Globus pallidus (tissue), 1 donor: Measurements from ENCODE around the gene TPX2.
"Not testable (repeated sequence)": the region's sequence is repeated elsewhere in the genome, so short reads cannot be mapped to it uniquely, and the experiment has no call there.

ENCODE experiments used
- DNase-seq: peaks from one replicate; pipeline ENCODE4 v3.0.0-alpha.2; 2015; ENCODE audit warnings: low spot score

Gene TPX2

GRCh38 chr20:31719644-31720485 is 19.2 kb upstream of the TPX2 start:
- peak; percentile 77 for DNase-seq

DNA sequence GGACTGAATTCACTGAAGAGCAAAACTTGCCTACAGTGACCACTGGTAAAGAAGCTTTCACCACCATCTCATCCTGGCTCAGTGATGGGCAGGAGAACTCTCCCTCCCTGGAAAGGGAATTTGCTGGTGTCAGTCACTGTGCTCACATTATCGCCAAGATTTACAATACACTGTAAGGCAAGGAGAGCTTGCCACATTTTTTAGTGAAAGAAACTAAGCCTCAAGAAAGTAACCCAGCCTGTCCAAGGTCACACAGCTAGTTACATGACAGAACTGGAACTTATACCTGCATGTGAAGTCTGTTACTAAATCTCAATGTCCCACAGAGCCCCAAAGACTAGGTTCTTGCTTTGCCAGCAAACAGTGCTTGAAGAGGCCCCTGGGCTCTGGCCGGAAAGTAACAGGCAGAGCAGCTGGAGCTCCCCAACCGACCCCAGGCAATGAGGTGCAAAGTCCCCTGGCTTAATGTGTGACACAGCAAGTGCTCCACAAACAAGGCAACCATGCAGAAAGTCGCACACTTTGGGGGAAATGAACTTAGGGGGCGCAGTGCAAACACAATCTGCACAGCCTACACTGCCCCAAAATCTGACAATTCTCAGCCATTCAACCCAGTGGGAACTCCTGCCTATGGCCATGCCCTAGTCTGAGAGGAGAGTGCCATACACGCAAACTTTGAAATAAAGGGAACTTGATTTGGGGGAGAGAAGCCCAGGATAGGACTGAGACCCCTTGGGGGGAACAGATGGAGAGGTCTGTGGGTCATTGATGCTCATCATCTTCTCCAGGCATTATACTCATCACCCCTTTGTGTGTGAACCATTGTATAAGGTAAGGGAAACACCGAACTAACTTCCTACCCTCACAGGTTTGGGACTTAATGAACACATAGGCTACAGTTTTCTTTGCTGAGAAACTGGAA is 18.3 kb upstream of the TPX2 start:
- peak; percentile 59 for DNase-seq

DNA sequence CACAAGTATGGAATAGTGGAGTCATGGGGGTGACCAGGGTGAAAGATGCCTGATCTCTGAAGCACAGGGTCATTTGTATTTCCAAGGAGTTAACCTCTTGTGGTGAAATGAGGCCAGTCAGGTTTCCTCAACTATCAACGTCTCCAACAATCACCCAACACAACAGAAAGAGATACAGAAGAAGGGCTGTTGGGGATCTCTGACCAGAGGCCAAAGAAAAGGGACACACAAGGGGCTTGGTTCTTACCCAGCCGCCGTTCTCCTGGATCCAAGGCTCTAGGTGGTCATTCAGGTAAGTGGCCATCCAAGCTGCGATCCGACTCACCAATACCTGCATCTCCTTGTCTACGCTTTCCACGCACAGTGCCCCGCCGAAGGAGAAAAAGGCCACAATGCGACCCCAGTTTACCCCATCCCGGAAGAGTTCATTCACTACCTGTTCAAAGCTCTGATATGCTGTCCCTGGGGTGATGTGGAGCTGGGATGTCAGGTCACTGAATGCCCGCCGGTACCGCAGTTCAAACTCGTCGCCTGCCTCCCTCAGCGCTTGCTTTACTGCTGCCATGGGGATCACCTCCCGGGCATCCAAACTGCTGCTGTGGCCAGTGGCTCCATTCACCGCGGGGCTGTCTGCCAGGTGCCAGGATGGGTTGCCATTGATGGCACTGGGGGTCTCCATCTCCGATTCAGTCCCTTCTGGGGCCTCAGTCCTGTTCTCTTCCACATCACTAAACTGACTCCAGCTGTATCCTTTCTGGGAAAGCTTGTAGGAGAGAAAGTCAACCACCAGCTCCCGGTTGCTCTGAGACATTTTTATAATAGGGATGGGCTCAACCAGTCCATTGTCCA is 17.5 kb upstream of the TPX2 start:
- no peak for DNase-seq

DNA sequence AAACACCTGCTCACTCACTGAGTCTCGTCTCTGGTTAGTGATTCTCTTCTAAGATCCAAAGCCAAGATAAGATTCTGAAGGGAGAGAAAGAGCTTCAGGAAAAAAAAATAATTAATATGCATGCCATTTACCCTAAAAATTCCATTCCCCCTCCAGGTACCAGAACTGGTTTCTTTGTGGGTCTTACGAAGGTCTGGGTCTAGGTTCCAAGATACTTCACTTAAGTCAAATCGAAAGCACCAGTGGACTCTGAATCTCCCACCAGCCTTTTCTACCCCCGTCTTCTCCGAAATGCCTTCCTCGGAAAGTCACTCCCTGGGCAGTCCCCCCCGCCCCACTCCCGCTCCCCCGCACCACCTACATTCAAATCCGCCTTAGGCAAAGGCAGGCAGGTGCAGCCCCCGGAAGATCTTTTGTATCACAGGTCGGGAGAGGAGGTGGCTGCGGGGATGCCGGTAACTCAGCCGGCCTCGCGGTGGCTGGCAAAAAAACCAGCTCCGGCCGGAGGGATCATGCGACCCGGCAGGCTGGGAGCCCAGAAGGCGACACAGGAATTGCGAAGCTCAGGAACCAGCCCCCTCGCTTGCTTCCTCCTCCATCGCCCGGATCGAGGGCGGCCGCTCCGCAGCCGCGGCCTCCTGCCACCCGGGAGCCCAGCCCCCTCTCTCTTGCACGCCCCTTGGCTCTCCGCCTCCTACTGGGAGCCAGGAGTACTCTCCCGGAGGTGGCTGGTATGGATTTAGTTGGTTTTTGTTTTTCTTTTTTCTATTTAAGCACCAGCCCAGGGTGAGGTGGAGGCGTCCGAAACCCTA is 16.6 kb upstream of the TPX2 start, which contains the start of gene BCL2L1:
Gene BCL2L1, minus strand, starts transcription at position 612 of the 812 bp plus-strand sequence. CDS start 650 bp downstream, outside the sequence.
- peak; percentile 89 for DNase-seq

GRCh38 chr20:31723069-31723318 is 16.1 kb upstream of the TPX2 start:
- DNase-seq = no peak

DNA sequence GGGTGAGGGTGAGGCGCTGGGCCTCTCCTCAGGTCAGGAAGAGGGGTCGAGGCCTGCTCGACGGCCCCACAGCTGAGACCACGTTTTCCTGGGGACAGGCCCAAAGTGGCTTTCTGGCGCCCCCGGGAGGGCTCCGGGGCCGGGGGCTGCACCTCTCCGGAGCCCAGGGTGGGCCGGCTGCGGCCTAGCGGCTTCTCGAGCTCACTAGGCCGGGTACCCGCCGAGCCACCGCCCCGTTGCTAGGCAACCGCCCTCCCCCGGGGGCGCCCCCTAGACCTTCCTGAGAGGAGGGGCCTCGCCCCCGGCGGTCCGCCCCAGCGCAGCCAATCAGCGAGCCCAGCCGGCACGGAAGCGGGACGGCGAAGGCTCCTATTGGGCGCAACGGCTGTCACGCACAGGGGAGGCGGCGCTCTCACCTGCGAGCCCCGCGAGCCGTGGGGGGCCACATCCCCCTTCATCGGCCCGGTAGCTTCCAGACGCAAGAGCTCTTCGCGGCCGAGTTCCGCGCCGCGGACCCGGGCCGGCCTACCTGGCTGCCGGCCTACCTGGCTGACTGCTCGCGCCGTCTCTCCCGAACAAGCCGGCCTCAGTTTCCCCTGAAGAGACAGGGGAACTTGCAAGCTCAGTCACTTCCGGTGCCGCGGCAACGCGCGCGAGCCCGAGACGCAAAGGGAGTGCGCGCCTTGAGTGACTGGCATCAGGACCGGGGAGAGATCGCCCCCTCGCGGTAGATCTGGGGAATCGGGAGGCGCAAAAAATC is 15.6 kb upstream of the TPX2 start:
- peak; percentile 99 for DNase-seq

DNA sequence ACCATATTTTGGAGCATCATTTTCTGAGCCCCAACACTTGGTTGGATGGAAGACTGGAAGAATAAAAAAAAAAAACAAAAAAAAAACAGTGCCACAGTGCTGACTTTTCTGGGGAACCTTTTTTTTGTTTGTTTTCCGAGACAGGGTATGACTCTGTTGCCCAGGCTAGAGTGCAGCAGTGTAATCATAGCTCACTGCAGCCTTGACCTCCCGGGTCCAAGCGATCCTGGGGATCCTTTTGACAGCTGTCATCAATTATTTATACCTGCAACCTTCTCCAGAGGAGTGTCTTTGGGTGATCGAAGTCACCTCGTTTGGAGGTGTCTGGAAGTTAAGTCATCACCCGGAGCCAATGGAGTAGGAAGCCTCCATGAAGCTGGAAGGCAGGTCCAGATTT is 7.8 kb upstream of the TPX2 start:
- no peak for DNase-seq

GRCh38 chr20:31739550-31739977 is 474 bp downstream of the TPX2 start:
- no peak for DNase-seq

DNA sequence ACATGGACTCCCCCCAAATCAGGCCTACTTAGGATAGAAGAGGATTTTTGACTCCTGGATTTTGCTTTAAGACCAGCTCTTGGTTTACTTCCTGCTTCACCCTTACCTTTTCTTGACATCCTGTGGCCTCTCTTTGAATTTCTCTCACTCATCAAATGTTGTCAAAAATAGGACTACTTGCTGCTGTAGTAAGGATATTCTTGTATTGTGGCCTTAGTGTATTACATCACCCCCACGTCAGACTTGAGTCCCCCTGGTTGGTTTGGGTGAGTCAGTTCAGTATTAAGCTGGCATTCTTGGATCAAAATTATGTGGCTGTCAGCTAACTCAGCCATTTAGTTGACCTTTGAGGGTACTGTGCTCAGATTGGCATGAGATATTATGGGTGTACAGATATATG is 1.1 kb downstream of the TPX2 start:
- DNase-seq = no peak

DNA sequence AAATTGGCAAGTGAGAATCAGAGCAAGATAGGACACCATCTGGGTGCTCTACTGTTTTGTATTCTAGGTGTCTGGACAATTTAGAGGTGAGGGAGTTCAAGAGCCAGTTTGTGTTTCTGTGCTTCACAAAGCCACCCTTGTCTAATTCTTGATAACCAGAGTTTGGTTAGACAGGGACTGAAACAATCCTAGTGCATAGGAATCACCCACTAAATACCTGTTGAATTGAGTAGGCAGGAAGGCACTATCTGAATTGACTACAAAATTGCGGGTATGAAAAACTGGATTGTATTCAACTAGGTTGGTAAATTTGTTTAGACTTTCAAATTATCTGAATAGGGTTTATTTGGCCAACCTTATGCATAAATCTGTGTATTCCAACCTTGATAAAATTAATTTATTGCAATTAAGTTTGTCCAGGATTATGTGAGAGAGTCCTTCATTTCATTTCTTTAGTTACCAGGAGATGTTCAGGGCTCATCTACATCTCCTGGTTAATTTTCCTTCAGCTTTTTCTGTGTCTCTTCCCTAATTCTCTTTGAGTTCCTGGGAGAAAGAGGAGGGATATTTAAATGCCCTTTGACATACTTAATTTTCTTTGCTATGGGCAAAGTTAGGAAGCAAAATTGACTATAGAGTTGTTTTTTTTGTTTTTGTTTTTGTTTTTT is 1.7 kb downstream of the TPX2 start:
- no peak for DNase-seq

DNA sequence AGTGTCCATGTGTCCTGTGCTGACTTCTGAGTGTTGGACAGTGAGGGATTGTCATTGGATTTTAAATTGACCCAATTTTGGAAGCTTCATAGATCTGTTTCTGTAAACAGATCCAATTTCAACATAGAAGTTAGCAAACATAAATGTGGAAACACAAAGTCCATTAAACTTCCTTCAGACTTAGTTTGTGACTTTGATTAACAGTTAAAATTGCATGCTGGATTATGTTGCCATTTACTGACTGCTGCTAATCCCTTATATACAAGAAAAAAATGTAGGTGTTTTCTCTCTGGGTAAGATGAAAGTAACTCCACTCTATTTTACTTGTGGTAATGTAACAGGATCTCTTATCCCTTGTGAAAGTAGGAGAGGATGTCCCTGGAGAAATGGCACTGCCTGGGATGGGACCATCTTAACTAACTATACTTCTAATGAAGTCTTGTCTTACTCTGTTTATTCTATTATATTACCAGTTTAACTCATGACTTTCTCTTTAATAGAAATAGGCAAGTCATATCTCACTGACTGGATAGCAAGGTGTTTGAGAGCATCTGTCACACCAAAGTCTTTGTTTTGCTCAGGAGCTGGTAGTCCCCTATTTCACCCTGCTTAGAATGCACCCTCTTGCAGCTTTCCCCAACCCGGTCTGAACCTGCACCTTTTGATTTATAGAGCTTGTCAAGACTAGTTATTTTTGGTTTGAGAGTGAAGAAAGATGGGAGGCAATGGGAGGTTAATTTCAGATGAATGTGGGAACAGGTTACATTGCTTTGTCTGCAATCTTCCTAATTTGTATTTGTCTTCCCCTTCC is 7.2 kb downstream of the TPX2 start:
- no peak for DNase-seq

GRCh38 chr20:31747028-31747427 is 7.9 kb downstream of the TPX2 start:
- DNase-seq = not testable (repeated sequence)

- DNase-seq = no peak
Measured at GRCh38 chr20:31747640-31748039, 8.6 kb downstream of the TPX2 start.

DNA sequence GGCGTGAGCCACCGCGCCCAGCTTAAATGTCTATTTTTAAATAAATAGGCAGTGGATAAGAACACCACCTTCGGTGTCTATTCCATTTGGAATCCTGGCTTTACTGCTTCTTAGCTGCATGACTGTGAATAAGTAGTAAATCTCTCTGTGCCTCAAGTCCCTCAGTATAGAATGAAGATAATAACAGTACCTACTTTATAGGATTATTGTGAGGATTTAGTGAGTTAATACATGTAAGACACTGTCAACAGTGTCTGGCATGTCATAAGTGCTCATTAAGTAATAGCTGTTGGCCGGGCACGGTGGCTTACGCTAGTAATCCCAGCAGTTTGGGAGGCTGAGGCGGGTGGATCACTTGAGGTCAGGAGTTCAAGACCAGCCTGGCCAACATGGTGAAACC is 10.1 kb downstream of the TPX2 start:
- DNase-seq = no peak

DNA sequence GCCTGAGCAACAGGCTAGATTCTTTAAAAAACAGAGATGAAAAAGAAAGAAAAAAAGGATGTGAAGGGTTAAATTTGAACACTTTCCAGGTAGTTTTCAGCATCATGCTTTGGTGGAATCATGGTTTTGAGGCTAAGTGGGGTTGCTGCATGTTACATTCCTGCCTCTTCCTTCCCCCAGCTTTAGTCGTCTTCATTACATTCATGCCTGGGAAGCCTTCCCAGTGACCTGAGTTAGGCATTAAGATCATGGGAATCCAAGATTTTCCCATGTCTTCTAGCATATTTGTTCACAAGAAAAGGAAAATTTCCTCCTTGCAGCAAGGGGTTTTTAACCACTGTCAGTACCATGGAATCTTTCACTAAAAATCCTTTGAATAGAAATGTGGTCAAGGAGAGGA is 12.0 kb downstream of the TPX2 start:
- no peak for DNase-seq

DNA sequence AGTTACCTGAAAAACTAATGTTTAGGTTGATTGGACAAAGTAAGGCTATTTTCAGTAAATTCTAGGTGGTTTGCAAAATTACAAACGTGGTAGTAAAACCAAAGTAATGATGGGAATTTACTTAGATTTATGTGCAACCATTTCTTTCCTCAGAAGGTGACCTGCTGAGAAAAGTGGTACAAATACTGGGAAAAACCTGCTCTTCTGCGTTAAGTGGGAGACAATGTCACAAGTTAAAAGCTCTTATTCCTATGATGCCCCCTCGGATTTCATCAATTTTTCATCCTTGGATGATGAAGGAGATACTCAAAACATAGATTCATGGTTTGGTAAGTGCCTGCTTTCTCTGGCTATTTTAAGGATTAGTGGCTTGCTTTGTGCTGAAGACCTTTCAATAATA is 18.2 kb downstream of the TPX2 start:
- no peak for DNase-seq

- no peak for DNase-seq
Measured at GRCh38 chr20:31758521-31758920, 19.4 kb downstream of the TPX2 start.

- no peak for DNase-seq
Measured at GRCh38 chr20:31758991-31759390, 19.9 kb downstream of the TPX2 start.

DNA sequence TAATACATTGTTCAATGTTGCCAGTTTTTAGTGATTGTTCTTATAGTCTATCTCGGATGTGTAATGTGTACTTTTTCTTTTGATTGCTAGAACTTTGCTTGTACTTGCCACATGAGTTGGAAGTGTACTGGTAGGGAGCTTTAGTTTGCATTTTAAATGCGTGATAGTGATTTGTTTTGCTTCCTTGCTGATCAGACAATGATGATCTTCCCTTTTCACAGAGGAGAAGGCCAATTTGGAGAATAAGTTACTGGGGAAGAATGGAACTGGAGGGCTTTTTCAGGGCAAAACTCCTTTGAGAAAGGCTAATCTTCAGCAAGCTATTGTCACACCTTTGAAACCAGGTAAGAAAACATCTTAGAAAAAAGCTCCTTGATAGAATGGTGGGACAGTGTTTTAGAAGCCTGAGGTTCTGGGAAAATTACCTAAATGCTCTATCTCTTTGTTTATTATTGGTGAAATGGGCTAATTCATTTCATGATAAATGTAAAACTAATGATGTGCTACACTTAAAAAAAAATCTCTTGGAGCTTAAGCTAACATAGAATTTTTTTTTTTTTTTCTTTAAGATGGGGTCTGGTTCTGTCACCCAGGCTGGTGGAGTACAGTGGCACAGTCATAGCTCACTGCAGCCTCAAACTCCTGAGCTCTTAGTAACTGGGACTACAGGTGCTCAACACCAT is 20.9 kb downstream of the TPX2 start:
- DNase-seq = no peak
